GM19351 (cell line): ENCODE data around the gene AOC2.
"Not testable (repeated sequence)": the region's sequence is repeated elsewhere in the genome, so short reads cannot be mapped to it uniquely, and the experiment has no call there.

Experiments used
- ATAC-seq: cut with Tn5 transposase; IDR thresholded peaks from one replicate; pipeline ENCODE4 v1.9.1; 2021; ENCODE audit warnings: mild to moderate bottlenecking, moderate library complexity; ENCODE audit not compliant: unreplicated experiment

Gene AOC2

GRCh38 chr17:42880776-42881310 lies 36.5 kb downstream of the AOC2 start:
- ATAC-seq, result no peak

DNA sequence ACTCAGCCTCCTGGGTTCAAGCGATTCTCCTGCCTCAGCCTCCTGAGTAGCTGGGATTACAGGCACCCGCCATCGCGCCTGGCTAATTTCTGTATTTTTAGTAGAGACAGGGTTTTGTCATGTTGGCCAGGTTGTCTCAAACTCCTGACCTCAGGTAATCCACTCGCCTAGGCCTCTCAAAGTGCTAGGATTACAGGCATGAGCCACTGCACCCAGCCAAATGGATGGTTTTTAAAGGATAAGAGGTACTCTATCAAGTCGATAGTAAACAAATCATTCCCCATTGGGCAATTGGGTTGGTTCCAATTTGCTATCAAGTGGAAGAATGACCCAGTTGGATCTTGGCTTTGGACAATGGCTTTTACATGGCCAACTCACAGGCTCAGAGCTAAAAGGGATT lies 37.3 kb downstream of the AOC2 start:
- not testable (repeated sequence) for ATAC-seq

DNA sequence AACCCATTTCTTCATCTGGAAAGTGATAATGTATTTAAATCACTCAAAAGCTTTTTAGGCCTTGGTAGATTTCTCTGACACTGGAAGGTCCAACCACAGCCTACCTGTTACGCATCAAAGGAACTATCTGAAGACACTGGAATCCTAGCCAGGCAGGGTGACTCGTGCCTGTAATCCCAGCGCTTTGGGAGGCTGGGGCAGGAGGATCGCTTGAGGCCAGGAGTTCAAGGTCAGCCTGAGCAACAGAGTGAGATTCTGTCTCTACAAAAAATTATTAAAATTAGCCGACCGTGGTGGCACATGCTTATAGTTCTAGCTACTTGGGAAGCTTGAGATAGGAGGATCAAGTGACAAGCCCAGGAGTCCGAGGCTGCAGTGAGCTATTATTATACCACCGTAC lies 37.8 kb downstream of the AOC2 start:
- no peak for ATAC-seq

GRCh38 chr17:42883802-42884558 lies 39.6 kb downstream of the AOC2 start:
- ATAC-seq, result no peak

DNA sequence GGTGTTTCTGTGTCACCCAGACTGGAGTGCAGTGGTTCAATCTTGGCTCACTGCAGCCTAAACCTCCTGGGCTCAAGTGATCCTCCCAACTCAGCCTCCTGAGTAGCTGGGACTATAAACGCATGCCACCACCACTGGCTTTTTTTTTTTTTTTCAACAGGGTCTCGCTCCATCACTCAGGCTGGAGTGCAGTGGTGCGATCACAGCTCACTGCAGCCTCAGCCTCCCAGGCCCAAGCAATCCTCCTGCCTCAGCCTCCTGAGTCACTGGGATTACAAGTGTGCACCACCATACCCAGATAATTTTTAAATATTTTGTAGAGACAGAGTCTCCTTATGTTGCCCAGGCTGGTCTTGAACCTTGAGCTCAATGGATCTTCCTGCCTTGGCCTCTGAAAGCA lies 41.4 kb downstream of the AOC2 start:
- ATAC-seq, result not testable (repeated sequence)

DNA sequence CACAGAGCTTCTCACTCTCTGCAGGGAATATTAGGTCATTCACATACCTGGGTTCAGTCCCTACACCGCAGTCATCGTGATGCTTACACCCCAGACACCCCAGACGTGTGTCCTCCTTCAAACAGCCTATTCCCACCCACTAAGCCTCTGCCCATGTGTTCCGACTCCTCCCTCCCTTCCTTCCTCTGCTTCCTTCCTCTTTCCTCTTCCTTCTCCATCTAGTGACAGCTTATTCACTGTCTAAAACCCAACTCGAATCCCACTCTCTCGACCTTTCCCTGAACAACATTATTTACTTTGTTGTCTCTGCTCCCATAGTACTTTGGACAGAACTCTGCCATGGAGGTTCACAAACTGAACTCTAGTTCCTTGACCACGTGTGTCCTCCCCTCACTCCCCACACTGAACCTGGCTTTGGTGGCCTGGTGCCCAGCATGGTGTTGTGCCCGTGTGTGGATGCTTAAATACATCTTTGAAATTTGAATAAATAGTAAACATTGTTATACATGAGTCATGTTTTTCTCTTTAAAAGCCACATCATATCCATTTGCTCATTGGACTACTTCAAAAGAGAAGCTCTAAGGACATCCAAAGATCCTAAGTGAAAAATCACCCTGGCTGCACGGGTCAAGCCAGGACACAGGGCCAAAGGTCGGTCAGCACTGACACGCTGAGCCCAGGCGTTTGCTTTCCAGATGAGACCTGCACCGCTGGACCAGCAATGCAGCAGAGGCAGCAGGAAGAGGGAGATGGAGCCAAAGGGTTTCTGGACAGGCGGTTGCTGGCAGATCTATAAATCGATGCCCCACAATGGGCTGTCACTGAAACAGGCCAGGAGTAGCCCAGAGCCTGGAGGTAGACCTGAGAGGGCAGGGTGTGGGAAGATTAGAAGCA lies 42.1 kb downstream of the AOC2 start:
- ATAC-seq, result no peak

- no peak for ATAC-seq
These were observed 45.4 kb downstream of the AOC2 start for GRCh38 chr17:42889809-42890208.

DNA sequence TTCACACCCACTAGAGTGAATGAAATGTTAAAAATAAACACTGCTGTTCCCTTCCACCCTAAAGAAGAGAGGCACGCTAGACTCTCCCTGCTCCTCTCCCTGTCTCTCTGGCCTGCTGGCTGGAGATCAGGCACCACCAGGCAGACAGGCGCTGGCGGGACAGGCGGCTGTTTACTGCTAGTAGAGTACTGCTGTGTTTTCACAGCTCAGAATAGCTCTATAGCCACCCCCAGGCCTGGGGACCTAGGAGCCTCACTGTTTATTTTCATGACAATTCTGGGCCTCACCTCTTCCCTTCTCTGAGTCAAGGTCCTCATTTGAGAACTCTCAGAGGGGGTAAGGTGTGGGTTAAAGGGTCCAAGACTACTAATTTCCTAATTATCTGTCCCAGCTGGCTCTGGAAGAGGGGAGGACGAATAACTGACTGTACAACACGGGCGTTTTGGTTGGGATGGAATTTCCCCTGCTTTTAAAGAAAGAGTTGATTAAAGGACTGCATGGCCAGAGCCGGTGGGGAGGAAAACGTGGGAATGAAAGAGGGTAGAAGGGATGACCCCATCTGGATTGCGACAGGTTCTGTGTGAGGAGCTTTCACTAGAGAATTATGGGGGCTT lies 47.3 kb downstream of the AOC2 start:
- ATAC-seq, result no peak

GRCh38 chr17:42893359-42893758 lies 49.0 kb downstream of the AOC2 start:
- no peak for ATAC-seq

- no peak for ATAC-seq
These were observed 50.2 kb downstream of the AOC2 start for GRCh38 chr17:42894283-42895184.

- ATAC-seq, result no peak
These were observed 50.8 kb downstream of the AOC2 start for GRCh38 chr17:42895185-42895555.

DNA sequence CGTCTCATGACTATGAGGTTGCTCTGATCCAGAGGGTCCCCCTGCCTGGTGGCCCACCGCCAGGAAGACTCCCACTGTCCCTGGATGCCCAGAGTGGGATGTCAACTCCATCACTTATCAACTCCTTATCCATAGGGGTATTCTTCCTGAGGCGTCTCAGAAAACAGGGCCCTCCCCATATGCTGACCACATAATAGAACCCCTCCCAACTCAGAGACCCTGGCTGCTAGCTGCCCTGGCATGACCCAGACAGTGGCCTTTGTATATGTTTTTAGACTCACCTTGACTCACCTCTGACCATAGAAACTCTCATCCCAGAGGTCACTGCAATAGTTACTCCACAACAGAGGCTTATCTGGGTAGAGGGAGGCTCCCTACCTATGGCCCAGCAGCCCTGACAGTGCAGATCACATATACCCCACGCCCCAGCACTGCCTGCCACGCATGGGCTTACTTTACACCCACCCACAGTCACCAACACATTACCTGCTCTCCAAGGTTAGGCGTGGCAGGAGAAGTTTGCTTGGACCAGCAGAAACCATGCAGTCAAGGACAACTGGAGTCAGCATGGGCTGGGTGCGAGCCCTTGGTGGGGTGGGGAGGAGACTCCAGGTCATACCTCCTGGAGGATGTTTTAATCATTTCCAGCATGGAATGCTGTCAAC lies 53.9 kb downstream of the AOC2 start:
- no peak for ATAC-seq

DNA sequence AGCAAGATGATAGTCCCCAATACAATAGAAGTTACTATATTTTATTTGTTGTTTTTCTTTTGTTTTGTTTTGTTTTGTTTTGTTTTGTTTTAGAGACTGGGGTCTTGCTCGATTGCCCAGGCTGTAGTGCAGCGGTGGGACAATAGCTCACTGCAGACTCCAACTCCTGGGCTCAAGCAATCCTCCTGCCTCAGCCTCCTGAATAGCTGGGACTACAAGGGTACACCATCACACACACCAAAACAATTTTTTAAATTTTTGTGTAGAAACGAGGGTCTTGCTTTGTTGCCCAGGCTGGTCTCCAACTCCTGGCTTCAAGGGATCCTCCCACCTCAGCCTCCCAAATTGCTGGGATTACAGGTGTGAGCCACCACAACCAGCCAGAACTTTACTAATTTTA lies 55.6 kb downstream of the AOC2 start:
- ATAC-seq, result not testable (repeated sequence)
